Osteocyte (in vitro differentiated cells): ENCODE measurements around the gene KIF11. TPM values are rescaled to one million over a fixed set of nuclear protein-coding genes. Genes with fewer than 3 reads are reported as not detected.

Experiments used
- DNase-seq: peaks from one replicate; pipeline ENCODE4 v3.0.0; 2021; ENCODE audit warnings: mixed read lengths; ENCODE audit not compliant: unreplicated experiment; ENCODE audit errors: extremely low spot score
- H3K27ac Mint-ChIP-seq: one replicate; pipeline ENCODE4 v1.8.0; 2021; ENCODE audit warnings: mild to moderate bottlenecking, mixed read lengths; ENCODE audit not compliant: unreplicated experiment
- H3K27me3 Mint-ChIP-seq: one replicate; pipeline ENCODE4 v1.8.0; 2021; ENCODE audit warnings: mixed read lengths; ENCODE audit not compliant: unreplicated experiment
- H3K36me3 Mint-ChIP-seq: one replicate; pipeline ENCODE4 v1.8.0; 2021; ENCODE audit warnings: mixed read lengths; ENCODE audit not compliant: unreplicated experiment
- H3K4me1 Mint-ChIP-seq: one replicate; pipeline ENCODE4 v1.8.0; 2021; ENCODE audit warnings: mixed read lengths; ENCODE audit not compliant: unreplicated experiment
- H3K4me3 Mint-ChIP-seq: one replicate; pipeline ENCODE4 v1.8.0; 2021; ENCODE audit warnings: mild to moderate bottlenecking, moderate library complexity, mixed read lengths; ENCODE audit not compliant: unreplicated experiment
- H3K9me3 Mint-ChIP-seq: one replicate; pipeline ENCODE4 v1.8.0; 2021; ENCODE audit warnings: mixed read lengths; ENCODE audit not compliant: unreplicated experiment
- CTCF ChIP-seq: fragments of 200-600 bp; sonication (generic); IDR thresholded peaks from 2 replicates; pipeline ENCODE4 v1.5.0; 2021; ENCODE audit warnings: antibody characterized with exemption, mild to moderate bottlenecking, moderate library complexity
- total RNA-seq: library from RNA; stranded (reverse); gene quantifications from 2 replicates; pipeline ENCODE4 v1.2.1, GENCODE V29; 2021

The KIF11 gene
- total RNA-seq, 1 donor from 2014 or later: 9.0 TPM

- Mint-ChIP-seq H3K27ac (no peak overlapping the region), H3K36me3 (no peaks in the 10 kb centered on the region), H3K9me3 (peaks cover 5% of the 10 kb centered on the region), H3K4me3 (no peak overlapping the region), H3K4me1 (no peaks in the 10 kb centered on the region), H3K27me3 (peaks cover 8% of the 10 kb centered on the region)
- TF ChIP-seq CTCF: no peak
- DNase-seq: no peak
Observed at GRCh38 chr10:92677708-92678107, 84.8 kb downstream of the KIF11 start.

- Mint-ChIP-seq H3K4me3 (no peak overlapping the region), H3K4me1 (no peaks in the 10 kb centered on the region), H3K27me3 (peaks cover 10% of the 10 kb centered on the region), H3K9me3 (peaks cover 5% of the 10 kb centered on the region), H3K36me3 (no peaks in the 10 kb centered on the region), H3K27ac (no peak overlapping the region)
- DNase-seq: no peak
- TF ChIP-seq CTCF: no peak
Observed at GRCh38 chr10:92678206-92678605, 85.3 kb downstream of the KIF11 start.

GRCh38 chr10:92681306-92681834 is 88.4 kb downstream of the KIF11 start:
- no peak for TF ChIP-seq CTCF
- peaks cover 24% of the 10 kb centered on the region for H3K9me3 Mint-ChIP-seq
- H3K4me3 Mint-ChIP-seq: no peak overlapping the region
- H3K27me3 Mint-ChIP-seq: peaks cover 18% of the 10 kb centered on the region
- H3K4me1 Mint-ChIP-seq: no peaks in the 10 kb centered on the region
- H3K36me3 Mint-ChIP-seq: peaks cover 4% of the 10 kb centered on the region
- no peak for DNase-seq
- no peak overlapping the region for H3K27ac Mint-ChIP-seq

GRCh38 chr10:92688573-92688926 is 95.6 kb downstream of the KIF11 start:
- Mint-ChIP-seq H3K4me3 (peak overlapping the region; percentile 73), H3K27me3 (peaks cover 35% of the 10 kb centered on the region), H3K9me3 (peaks cover 19% of the 10 kb centered on the region), H3K4me1 (peaks cover 2% of the 10 kb centered on the region), H3K27ac (no peak overlapping the region), H3K36me3 (peaks cover 4% of the 10 kb centered on the region)
- no peak for DNase-seq
- TF ChIP-seq CTCF: no peak

- H3K27me3 Mint-ChIP-seq: peaks cover 39% of the 10 kb centered on the region
- no peak for DNase-seq
- peak; percentile 19 for TF ChIP-seq CTCF
- no peak overlapping the region for H3K27ac Mint-ChIP-seq
- peaks cover 4% of the 10 kb centered on the region for H3K36me3 Mint-ChIP-seq
- peak overlapping the region; percentile 73 for H3K4me3 Mint-ChIP-seq
- H3K4me1 Mint-ChIP-seq: peaks cover 2% of the 10 kb centered on the region
- H3K9me3 Mint-ChIP-seq: peaks cover 19% of the 10 kb centered on the region
Observed at GRCh38 chr10:92688927-92689662, 96.2 kb downstream of the KIF11 start.
